HG02840 (cell line): ENCODE measurements around the gene PRKCQ.

ENCODE experiments used
- ATAC-seq: cut with Tn5 transposase; IDR thresholded peaks from one replicate; pipeline ENCODE4 v1.9.1; 2021; ENCODE audit warnings: mild to moderate bottlenecking, moderate library complexity, moderate number of reproducible peaks; ENCODE audit not compliant: unreplicated experiment, low FRiP score

PRKCQ gene

DNA sequence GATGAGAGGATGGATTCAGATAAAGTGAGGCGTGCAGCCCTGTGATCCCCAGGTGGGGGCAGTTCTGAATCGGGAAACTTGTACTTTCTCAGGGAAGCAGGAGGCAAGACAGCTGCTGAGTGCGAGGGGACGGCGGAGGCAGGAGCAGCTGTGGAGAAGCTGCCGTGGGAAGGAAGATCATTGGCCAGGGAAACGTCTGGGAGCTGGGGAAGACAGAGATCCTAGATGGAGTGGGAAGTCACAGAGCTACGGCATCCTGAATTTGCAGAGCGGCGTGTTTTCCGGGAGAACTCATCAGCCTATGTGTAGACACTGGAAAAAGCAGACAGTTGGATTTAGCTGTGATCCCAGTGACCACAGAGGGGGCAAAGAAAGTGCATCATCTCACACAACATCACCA is 9.2 kb downstream of the PRKCQ start:
- no peak for ATAC-seq

DNA sequence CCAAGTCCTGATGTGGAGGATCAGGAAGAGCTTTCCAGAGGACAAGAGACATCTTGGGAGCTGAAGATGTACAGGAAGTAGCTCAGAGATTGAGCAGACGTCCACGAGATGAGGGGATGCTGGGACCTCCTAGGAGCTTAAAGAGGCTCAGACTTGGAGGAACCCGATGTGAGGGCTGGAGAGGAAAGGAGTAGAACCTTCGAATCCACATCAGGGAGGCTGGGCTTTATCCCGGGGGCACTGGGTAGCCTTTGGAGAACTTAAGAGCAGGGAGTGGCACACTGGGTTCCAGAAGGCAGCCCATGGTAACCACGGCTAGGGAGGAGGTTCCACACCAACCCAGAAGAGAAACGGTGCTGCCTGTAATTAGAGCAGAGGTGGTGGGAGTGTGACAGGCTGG is 10.8 kb downstream of the PRKCQ start:
- no peak for ATAC-seq

GRCh38 chr10:6567884-6568283 is 12.2 kb downstream of the PRKCQ start:
- no peak for ATAC-seq

DNA sequence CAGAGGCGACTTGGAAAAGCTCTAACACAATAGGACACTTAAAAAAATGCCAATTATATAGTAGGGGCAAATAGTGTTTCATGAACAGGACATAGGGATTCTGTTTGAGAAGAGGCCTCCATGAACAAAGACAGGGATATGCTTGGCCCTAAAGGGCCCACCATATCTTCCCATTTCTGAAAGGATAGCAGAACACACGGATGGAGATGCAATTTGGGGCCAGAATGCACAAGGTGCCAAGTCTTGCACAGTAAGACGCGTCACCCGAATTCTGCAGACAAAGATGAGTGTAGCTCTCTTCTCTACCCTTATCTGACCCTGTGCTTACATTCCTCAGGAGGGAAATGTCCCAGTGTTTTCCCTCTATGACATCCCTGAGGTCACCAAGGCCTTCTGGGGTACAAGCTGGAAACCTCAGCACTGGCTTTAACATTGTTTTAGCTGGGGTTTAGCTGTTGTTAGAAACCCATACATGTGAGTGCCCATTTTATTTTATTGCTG is 12.8 kb downstream of the PRKCQ start:
- no peak for ATAC-seq

DNA sequence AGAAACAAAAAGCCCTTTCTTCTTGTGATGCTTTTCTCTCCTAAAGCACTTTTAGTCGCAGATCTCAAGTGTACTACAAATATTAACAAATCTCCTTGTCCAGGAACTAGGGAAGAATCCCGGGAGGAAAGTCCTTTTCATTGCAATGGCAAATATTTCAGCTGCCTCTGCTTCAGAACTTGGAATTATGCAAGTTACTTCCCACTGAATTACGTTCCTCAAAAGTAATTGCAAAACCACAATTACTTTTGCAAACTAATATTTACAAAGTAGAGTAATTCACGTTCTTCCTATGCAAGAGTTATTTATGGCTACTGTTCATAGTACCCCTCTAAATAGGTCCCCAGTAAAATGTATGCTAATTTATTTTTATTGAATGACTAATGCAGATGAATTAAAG is 14.5 kb downstream of the PRKCQ start:
- ATAC-seq: no peak

DNA sequence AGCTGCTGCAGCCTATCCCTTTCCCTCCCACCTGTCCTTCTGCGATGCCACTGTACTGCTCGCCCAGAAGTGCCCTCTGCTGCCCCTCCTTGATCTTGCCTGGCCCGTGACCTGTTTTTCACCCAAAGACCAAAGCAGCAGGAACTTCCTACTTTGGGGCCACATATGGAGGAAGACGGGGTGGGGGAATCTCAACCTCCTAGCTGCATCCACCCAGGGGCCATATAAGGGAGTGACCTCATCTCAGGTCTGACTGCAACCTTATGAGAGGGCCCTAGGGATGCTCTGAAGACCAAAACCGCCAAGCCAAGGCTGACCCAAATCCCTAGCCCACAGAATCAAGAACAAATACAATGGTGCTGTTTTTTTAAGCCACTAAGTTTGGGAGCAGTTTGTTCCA is 15.7 kb downstream of the PRKCQ start:
- no peak for ATAC-seq

DNA sequence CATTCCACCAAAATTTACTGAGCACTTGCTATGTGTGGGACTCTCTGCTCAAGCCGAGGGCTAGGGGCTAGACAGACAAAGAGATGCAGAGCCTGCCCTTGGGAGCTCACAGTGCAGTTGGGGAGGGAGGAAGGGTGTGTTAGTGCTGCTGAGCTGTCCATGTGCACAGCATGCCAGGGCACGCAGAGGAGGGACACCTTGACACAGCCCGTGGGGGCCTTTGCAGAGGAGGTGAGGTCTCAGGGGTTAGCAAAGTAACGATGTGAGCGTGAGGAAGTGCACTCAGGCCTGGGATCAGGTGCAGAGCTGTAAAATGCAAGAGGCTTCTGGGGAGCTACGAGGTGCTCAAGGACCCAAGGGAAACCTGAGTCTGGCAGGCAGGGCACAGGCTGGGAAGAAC is 16.3 kb downstream of the PRKCQ start:
- no peak for ATAC-seq

- ATAC-seq: no peak
Measured at GRCh38 chr10:6563075-6563474, 17.0 kb downstream of the PRKCQ start.

DNA sequence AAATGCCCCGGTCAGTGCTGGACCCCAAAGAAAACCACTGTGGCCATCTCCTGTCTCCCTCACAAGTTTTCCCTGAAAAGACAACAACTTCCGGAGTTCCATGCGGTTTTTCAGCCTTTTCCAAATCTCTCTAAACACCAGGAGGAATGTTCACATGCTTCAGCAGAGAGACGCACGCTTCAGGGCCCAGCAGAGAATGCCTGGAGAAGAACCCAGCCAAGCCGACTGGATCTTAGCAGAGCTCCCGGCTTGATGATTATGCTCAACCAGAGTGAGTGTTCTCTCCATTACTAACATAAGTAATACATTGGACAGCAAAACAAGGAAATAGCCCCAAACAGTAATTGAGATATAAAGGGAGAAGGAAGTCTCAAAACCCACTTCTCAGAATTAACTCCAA is 17.9 kb downstream of the PRKCQ start:
- ATAC-seq: no peak

DNA sequence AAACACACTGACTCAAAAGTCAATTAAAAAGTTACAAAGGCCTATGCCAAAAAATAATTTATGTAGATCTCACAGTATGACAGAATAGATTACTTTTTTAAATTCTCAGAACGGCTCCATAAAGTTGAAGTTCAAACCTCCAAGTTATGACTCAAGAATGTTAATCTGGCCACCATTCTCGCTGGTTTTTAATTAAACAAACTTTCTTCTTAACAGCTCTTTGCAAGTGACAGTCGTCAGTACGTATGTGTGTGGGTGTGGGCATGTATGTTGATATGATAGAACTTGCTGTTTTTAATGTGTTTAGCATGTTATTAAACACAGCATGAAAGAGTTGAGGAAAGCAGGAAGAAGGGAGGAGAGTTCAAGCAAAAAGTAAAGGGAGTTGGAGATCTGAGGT is 18.5 kb downstream of the PRKCQ start:
- no peak for ATAC-seq

- ATAC-seq: no peak
Measured at GRCh38 chr10:6558759-6559461, 21.2 kb downstream of the PRKCQ start.

DNA sequence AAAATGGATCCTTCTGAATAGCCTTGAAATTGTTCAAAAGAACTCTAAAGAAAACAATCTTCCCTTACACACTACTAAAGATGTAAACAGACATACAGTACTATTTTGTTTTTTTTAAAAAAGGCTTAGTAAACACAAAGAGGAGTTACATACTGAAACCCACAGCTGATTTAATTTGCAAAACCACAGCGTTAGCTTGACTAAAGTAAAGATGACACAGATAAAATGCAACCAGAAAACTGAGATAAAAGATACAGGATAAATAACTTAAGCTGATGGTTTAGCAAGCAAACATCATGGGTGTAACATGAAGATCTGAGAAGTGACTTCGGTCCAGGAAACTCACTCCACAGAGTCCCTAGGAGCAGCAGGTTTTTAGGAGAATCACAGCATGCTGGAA is 21.8 kb downstream of the PRKCQ start:
- ATAC-seq: no peak

- ATAC-seq: no peak
Measured at GRCh38 chr10:6553937-6554336, 26.1 kb downstream of the PRKCQ start.

GRCh38 chr10:6543431-6544005 is 36.6 kb downstream of the PRKCQ start:
- ATAC-seq: no peak

DNA sequence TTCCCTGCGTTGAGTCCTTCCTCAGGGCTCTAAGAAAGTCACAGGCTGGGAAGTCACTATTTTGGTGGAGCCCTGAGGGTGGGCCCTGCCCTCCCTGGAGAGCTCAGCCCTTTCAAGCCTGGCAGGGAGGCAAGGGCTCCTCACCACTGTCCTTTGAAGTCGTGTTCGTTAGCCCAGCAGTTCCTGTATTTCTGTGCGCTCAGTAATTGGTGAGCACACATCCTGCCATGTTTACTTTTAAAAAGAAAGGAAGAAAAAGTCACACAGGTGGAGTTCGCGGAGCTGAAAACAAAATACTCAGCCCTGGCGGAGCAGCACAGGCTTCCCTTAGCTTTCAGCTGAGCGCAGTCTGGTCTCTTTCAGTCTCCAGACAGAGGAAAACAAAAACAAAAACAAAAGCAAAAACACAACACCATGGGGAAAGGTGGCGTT is 37.1 kb downstream of the PRKCQ start:
- no peak for ATAC-seq

DNA sequence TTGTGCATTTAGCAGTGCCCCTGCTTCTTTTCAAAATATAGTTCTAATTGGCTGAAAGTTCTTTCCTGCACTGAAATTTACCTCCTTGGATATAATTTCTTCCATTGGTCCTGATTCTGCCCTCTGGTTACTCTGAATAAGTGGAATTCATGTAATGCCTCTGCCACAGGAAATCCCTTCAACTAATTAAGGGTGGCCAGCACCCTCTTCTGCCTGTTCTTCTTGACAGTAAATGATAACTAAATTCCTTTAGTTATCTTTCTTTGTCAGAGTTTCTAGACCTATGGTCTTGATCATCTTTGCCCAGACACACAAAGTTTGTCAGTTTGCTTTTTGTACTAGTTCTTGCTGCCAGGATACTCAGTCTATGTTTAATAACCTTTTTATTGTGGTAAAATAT is 40.2 kb downstream of the PRKCQ start:
- ATAC-seq: no peak

DNA sequence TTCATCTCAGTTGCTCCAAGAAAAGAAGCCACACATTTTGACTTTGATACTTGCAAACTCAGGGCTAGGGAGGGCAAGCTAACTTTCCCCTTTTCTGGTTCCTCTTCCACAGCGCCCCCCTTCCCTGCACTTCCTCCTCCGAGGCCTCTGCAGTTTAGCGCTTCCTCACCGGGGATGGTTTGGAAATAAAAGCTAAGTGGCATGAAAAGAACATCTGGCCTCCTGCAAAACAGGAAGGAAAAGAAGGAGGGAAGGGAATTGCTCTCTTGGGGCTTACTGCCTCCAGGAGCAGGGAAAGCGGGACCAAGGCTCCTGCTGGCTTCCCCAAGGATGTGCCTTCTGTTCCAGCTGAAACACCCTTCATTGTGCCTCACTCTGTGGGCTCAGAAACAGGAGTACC is 42.3 kb downstream of the PRKCQ start:
- ATAC-seq: no peak

DNA sequence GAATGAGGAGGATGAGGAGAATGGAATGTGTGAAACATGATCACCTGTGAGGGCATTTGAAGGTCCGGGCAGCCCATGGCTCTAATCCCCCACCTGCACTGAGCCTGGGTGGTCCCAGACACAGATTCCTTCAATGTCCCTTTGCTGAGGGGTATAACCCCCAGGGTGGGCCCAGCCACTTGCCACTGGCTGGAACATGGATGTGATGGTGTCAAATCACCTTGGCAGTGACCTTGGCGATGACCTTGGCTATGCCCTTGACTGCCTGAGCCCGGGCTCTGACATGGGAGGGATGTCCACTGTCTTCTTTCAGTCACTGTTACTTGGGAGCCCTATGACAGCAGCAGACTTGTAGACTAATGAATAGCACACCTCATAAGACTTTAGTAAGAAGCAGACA is 44.0 kb downstream of the PRKCQ start:
- ATAC-seq: no peak

- no peak for ATAC-seq
Measured at GRCh38 chr10:6535156-6535764, 44.8 kb downstream of the PRKCQ start.

DNA sequence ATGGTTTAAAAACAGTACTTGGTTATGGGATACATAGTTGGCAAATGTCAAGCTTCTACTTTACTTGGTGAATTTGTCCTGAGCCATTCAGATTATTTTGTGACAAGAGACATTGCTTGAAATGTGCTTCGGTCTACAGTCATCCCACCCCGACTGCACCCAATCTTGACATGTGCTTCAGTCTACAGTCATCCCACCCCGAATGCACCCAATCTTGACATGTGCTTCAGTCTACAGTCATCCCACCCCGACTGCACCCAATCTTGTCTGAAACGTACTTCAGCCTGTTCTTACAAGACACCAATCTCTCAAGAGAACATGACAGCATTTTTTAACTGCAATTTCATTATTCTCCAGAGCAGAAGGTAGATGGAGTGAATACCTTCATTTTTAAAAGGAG is 47.8 kb downstream of the PRKCQ start:
- ATAC-seq: no peak

DNA sequence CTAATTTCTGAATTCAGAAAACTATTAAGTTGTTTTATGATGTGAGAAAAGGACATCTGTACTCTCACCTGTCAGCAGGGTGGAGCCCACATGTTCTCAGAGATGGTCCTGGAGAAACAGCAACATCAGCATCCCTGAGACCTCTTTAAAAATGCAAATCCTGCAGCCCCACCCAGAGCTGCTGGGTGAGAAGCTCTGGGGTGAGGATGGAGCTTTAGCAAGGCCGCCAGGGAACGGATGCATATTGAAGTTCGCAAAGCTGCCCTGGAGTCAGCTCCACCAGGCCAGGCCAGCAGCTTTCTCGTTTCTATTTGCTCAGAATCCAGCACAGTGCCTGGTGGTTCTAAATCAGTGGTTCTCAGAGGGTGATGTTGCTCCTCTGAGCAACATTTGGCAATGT is 49.1 kb downstream of the PRKCQ start:
- no peak for ATAC-seq
